ENCODE data around the gene DCUN1D3.

DNA sequence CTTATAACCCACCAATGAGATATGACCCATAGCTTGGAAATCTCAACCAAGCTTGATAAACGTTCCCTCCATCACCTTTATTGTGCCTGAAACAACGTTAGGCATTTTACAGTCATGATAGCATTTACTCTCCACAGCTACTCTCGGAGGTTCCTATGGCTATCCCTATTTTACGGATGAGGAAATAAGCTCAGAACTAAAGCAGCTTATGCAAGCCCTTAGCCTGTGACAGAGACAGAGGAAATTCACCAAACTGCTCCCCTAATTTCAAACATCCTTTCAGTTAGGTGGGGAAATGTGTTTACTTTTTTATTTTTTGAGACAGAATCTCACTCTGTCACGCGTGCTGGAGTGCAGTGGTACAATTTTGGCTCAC is 18.7 kb downstream of the DCUN1D3 start:
- TF ChIP-seq, protein P1, sequence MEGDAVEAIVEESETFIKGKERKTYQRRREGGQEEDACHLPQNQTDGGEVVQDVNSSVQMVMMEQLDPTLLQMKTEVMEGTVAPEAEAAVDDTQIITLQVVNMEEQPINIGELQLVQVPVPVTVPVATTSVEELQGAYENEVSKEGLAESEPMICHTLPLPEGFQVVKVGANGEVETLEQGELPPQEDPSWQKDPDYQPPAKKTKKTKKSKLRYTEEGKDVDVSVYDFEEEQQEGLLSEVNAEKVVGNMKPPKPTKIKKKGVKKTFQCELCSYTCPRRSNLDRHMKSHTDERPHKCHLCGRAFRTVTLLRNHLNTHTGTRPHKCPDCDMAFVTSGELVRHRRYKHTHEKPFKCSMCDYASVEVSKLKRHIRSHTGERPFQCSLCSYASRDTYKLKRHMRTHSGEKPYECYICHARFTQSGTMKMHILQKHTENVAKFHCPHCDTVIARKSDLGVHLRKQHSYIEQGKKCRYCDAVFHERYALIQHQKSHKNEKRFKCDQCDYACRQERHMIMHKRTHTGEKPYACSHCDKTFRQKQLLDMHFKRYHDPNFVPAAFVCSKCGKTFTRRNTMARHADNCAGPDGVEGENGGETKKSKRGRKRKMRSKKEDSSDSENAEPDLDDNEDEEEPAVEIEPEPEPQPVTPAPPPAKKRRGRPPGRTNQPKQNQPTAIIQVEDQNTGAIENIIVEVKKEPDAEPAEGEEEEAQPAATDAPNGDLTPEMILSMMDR (conservative IDR thresholded peaks at IDR 0.05 in 1 of 2, IDR thresholded peaks at IDR 0.05 in 1 of 2; ENCODE audit: extremely low read depth in 1 of 2, insufficient read depth in 1 of 2, low read depth in 1 of 2, low read length in 2 of 2), result no peak
- TF ChIP-seq EZH2 (IDR thresholded peaks at IDR 0.05; ENCODE audit: borderline replicate concordance, low read length), result no peak

Measured in mammary epithelial cell (primary cell).